A549 (cell line): ENCODE data around the gene XRCC2. TPM values are rescaled to one million over a fixed set of nuclear protein-coding genes. Genes with fewer than 3 reads are reported as not detected.

Source experiments
- ATAC-seq, 2 experiments: fragments of 200-7000 bp in 1 of 2; fragments of >200 bp in 1 of 2; cut with Nextera tagmentation in 1 of 2; cut with Tn5 transposase in 1 of 2; 3 replicates each; pipeline versions ENCODE4 v1.8.0 to v1.9.1; 2018 to 2020; ENCODE audit warnings: mild to moderate bottlenecking in 1 of 2, moderate library complexity in 1 of 2
- CTCF ChIA-PET: fragments of 300-600 bp; sonication (Branson Sonifier 250); formaldehyde crosslinking; extraction: SDS; loops from one replicate; lab custom pipeline; 2021; ENCODE audit warnings: antibody characterized with exemption, inconsistent platforms; lab: Yijun Ruan, JAX
- POLR2A ChIA-PET: fragments of 350-600 bp; formaldehyde crosslinking; extraction: SDS; loops from one replicate; lab custom pipeline; 2021; ENCODE audit warnings: antibody characterized with exemption, inconsistent platforms; lab: Yijun Ruan, JAX
- DNase-seq, 2 experiments: peaks; one replicate each; pipeline versions ENCODE4 v3.0.0 to v3.0.0-alpha.2; 2011 to 2016; ENCODE audit warnings: low read depth in 1 of 2, low spot score in 1 of 2
- FAIRE-seq: peaks from 2 replicates; lab custom pipeline; 2011; peaks lifted over from hg19 to GRCh38; lab: Jason Lieb, UNC
- H3K27ac ChIP-seq, 2 experiments: fragments of >200 bp; sonication (Bioruptor Twin); formaldehyde crosslinking; 3 replicates each; pipeline ENCODE4 v1.5.1; 2016 to 2017
- H3K4me1 ChIP-seq: fragments of >200 bp; sonication (Bioruptor Twin); formaldehyde crosslinking; 3 replicates; pipeline ENCODE4 v1.6.1; 2016
- H3K4me2 ChIP-seq: fragments of >200 bp; sonication (Bioruptor Twin); formaldehyde crosslinking; 3 replicates; pipeline ENCODE4 v1.6.1; 2016
- H3K4me3 ChIP-seq: fragments of >200 bp; sonication (Bioruptor Twin); formaldehyde crosslinking; 3 replicates; pipeline ENCODE4 v1.5.1; 2016
- H3K9me3 ChIP-seq: fragments of >200 bp; sonication (Bioruptor Twin); formaldehyde crosslinking; 3 replicates; pipeline ENCODE4 v1.6.1; 2016
- ATOH8 ChIP-seq: fragments of 250-450 bp; sonication (Bioruptor Pico); IDR thresholded peaks from 2 replicates; pipeline ENCODE4 v1.5.0; 2020; ENCODE audit warnings: low read depth, mild to moderate bottlenecking, moderate library complexity
- CBX2 ChIP-seq: fragments of 200-600 bp; sonication (generic); IDR thresholded peaks from 2 replicates; pipeline ENCODE4 v1.6.1; 2016; ENCODE audit warnings: low read depth, mild to moderate bottlenecking, borderline replicate concordance
- CEBPB ChIP-seq, 2 experiments: fragments of >200 bp in 1 of 2; sonication (Bioruptor Twin) in 1 of 2; formaldehyde crosslinking in 1 of 2; IDR thresholded peaks; 2 replicates each; pipeline ENCODE4 v1.6.1; 2012 to 2016
- CTCF ChIP-seq: fragments of >200 bp; sonication (Bioruptor Twin); formaldehyde crosslinking; IDR thresholded peaks from 3 replicates; pipeline ENCODE4 v1.5.1; 2016
- EP300 ChIP-seq, 2 experiments: fragments of >200 bp; sonication (Bioruptor Twin); formaldehyde crosslinking; IDR thresholded peaks; 2 replicates in 1 of 2; 3 replicates in 1 of 2; pipeline ENCODE4 v1.6.1; 2016 to 2017
- FOXS1 ChIP-seq: fragments of 250-450 bp; sonication (Bioruptor Pico); IDR thresholded peaks from 2 replicates; pipeline ENCODE4 v1.5.0; 2020; ENCODE audit warnings: mild to moderate bottlenecking, moderate library complexity
- HEYL ChIP-seq: fragments of 250-450 bp; sonication (Bioruptor Pico); IDR thresholded peaks from 2 replicates; pipeline ENCODE4 v1.8.0; 2021; ENCODE audit warnings: mild to moderate bottlenecking, moderate library complexity
- HOXB13 ChIP-seq: fragments of 250-450 bp; sonication (Bioruptor Pico); IDR thresholded peaks from 2 replicates; pipeline ENCODE4 v1.5.0; 2020; ENCODE audit warnings: low read depth, mild to moderate bottlenecking, moderate library complexity
- JUNB ChIP-seq: fragments of >200 bp; sonication (Bioruptor Twin); formaldehyde crosslinking; IDR thresholded peaks from 2 replicates; pipeline ENCODE4 v1.6.1; 2016
- MAFK ChIP-seq: fragments of 450-650 bp; IDR thresholded peaks from 2 replicates; pipeline ENCODE4 v1.6.1; 2014; ENCODE audit not compliant: partially characterized antibody
- MAX ChIP-seq: IDR thresholded peaks from 2 replicates; pipeline ENCODE4 v1.6.1; 2012
- MYC ChIP-seq: IDR thresholded peaks from 2 replicates; pipeline ENCODE4 v1.6.1; 2012; ENCODE audit warnings: mild to moderate bottlenecking, inconsistent platforms, low read length, improper control_type of control experiment, borderline replicate concordance
- PHF8 ChIP-seq: fragments of 200-600 bp; sonication (generic); IDR thresholded peaks from 2 replicates; pipeline ENCODE4 v1.6.1; 2016; ENCODE audit warnings: low read depth, mild to moderate bottlenecking, antibody characterized with exemption, moderate library complexity, borderline replicate concordance
- POLR2AphosphoS2 ChIP-seq: conservative IDR thresholded peaks from 2 replicates; pipeline ENCODE4 v1.6.1; 2012; ENCODE audit warnings: low read length, improper control_type of control experiment, inconsistent platforms
- SMC3 ChIP-seq: fragments of >200 bp; sonication (Bioruptor Twin); formaldehyde crosslinking; IDR thresholded peaks from 3 replicates; pipeline ENCODE4 v1.6.1; 2018; ENCODE audit warnings: inconsistent platforms
- ZFP36 ChIP-seq: fragments of 450-650 bp; IDR thresholded peaks from 2 replicates; pipeline ENCODE4 v1.6.1; 2014; ENCODE audit warnings: borderline replicate concordance; ENCODE audit not compliant: partially characterized antibody
- ZNF302 ChIP-seq: fragments of 250-450 bp; sonication (Bioruptor Pico); IDR thresholded peaks from 2 replicates; pipeline ENCODE4 v1.9.0; 2021; ENCODE audit warnings: inconsistent platforms, mild to moderate bottlenecking, moderate library complexity
- WGBS: methylation state at CpG from one replicate; pipeline ENCODE4 v1.1.6; 2017; ENCODE audit errors: missing lambda C conversion rate; 5-methylcytosine and 5-hydroxymethylcytosine counted together
- polyA plus RNA-seq, 4 experiments: library from polyadenylated mRNA; depleted of rRNA in 3 of 4; stranded (reverse); fragments of >200 nt; fragmentation: RNase III in 1 of 4; extraction: RNeasy Plus Mini Kit Qiagen cat#74134 plus additional on column Dnase treatment in 1 of 4; gene quantifications; 2 replicates in 3 of 4; 3 replicates in 1 of 4; pipeline ENCODE4 v1.2.3, GENCODE V29; 2011 to 2017

The XRCC2 gene
- polyA plus RNA-seq, 2 of the 4 experiments (the other 2 are of a cell fraction) = 12.3 to 13.1 TPM

- TF ChIP-seq ZNF302 (CRISPR knock-in tag) (no peak), EP300 (IDR thresholded peaks at IDR 0.05) (no peak), ATOH8 (CRISPR knock-in tag) (no peak), CTCF (no peak)
Measured at GRCh38 chr7:152617056-152617455, 58.9 kb downstream of the XRCC2 start (continued).

- Histone ChIP-seq H3K27ac (no peak overlapping the region), H3K4me1 (no peaks in the 10 kb centered on the region)
- CTCF ChIA-PET = interaction anchor here (0.7 to 1.7 kb wide), 2 partner anchors 8 to 15 kb away, joined by 3 to 4 read pairs; no protein-coding TSS in a partner anchor
- peak; percentile 26 to 54; a peak in 3 of 6 replicates for ATAC-seq
- DNase-seq = no peak
- 73% methylated on average over 13 of the region's 13 CpGs for WGBS
- TF ChIP-seq MAX (no peak), POLR2AphosphoS2 (no peak)
- TF ChIP-seq, all 56 proteins: peak for 0
- POLR2A ChIA-PET = no interaction called here
- H3K9me3 ChIP-seq = no peaks in the 10 kb centered on the region
- FAIRE-seq = no peak
- no peak overlapping the region for H3K4me3 ChIP-seq
- no peak overlapping the region for H3K4me2 ChIP-seq
Measured at GRCh38 chr7:152615031-152615741, 60.8 kb downstream of the XRCC2 start.

- ChIA-PET CTCF (interaction anchor here (0.7 to 1.5 kb wide), 2 partner anchors 11 to 676 kb away, joined by 3 to 4 read pairs; no protein-coding TSS in a partner anchor), POLR2A (no interaction called here)
- Histone ChIP-seq H3K27ac (no peak overlapping the region), H3K4me3 (no peak overlapping the region), H3K4me2 (no peak overlapping the region), H3K9me3 (no peaks in the 10 kb centered on the region), H3K4me1 (no peaks in the 10 kb centered on the region)
- WGBS = 53% methylated on average over 4 of the region's 4 CpGs
- FAIRE-seq = no peak
- DNase-seq = no peak
- no peak for ATAC-seq
- no peak for TF ChIP-seq ZNF302 (CRISPR knock-in tag)
- no peak for TF ChIP-seq CEBPB (IDR thresholded peaks at IDR 0.05)
- TF ChIP-seq EP300 (IDR thresholded peaks at IDR 0.05) = no peak
- TF ChIP-seq PHF8 = no peak
- no peak for TF ChIP-seq FOXS1 (CRISPR knock-in tag)
- no peak for TF ChIP-seq MAFK
- no peak for TF ChIP-seq ZFP36
- TF ChIP-seq CBX2 = no peak
- no peak for TF ChIP-seq JUNB
- TF ChIP-seq SMC3 = no peak
- TF ChIP-seq HOXB13 (CRISPR knock-in tag) = no peak
Measured at GRCh38 chr7:152608656-152609055, 67.3 kb downstream of the XRCC2 start.

- ATAC-seq = no peak
- no peaks in the 10 kb centered on the region for H3K9me3 ChIP-seq
- CTCF ChIA-PET = interaction anchor here (0.7 to 1.5 kb wide), 4 partner anchors 10 to 676 kb away, joined by 3 to 4 read pairs (median 3); no protein-coding TSS in a partner anchor
- TF ChIP-seq CEBPB (IDR thresholded peaks at IDR 0.05) (no peak), MYC (no peak), MAFK (no peak), HEYL (CRISPR knock-in tag) (no peak)
- no peak overlapping the region for H3K4me2 ChIP-seq
- no peak overlapping the region for H3K27ac ChIP-seq
- POLR2A ChIA-PET = no interaction called here
- no peaks in the 10 kb centered on the region for H3K4me1 ChIP-seq
- DNase-seq = no peak
- no peak for FAIRE-seq
- H3K4me3 ChIP-seq = no peak overlapping the region
- WGBS = 52% methylated on average over 10 of the region's 10 CpGs
Measured at GRCh38 chr7:152608208-152608607, 67.7 kb downstream of the XRCC2 start.
